ENCODE data around the gene PARP15.

PARP15 gene

GRCh38 chr3:122618614-122619013 lies 41.2 kb downstream of the PARP15 start:
- Histone ChIP-seq H2AFZ (ENCODE audit: low read depth, low read length) (no peak overlapping the region), H4K20me1 (ENCODE audit: insufficient read depth, low read length) (no peaks in the 10 kb centered on the region), H3K9me3 (ENCODE audit: insufficient read depth, low read length, severe bottlenecking) (no peaks in the 10 kb centered on the region), H3K4me3 (ENCODE audit: low read depth in 1 of 2, low read length in 2 of 2) (no peak overlapping the region), H3K79me2 (ENCODE audit: insufficient read depth, low read length) (no peaks in the 10 kb centered on the region), H3K36me3 (ENCODE audit: insufficient read depth, low read length) (peaks cover 44% of the 10 kb centered on the region; the same call in 1 of the 2 replicates), H3K4me1 (ENCODE audit: insufficient read depth, low read length) (no peaks in the 10 kb centered on the region), H3K27ac (ENCODE audit: low read length) (no peak overlapping the region), H3K27me3 (ENCODE audit: insufficient read depth, low read length, poor library complexity) (no peaks in the 10 kb centered on the region), H3K9ac (ENCODE audit: low read depth, low read length) (no peak overlapping the region), H3K4me2 (ENCODE audit: insufficient read depth, low read length) (no peak overlapping the region)
- no peak for ATAC-seq (ENCODE audit: insufficient read depth, low read depth)
- DNase-seq = no peak
- TF ChIP-seq CTCF (IDR thresholded peaks at IDR 0.05; ENCODE audit: borderline replicate concordance, extremely low read depth, low read length, poor library complexity, severe bottlenecking) (no peak), EZH2 (IDR thresholded peaks at IDR 0.05; ENCODE audit: borderline replicate concordance, low read depth, low read length, severe bottlenecking) (no peak)

DNA sequence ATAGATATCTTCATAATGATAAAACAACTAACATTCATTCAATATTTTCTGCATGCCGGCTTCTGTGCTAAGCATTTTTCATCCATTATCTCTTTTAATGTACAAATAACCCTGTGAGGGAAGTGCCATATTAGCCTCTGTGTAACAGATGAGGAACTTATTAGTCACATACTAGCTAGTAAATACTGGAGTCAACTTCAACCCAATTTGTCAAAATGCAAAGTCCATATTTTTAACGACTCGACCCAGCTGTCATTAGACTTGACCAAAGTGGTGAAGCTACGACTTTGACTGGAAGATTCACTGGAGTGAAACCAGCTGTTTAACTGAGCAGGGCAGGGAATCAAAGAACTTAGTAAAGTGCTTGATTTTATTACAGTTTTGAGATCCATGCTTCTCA lies 41.6 kb downstream of the PARP15 start:
- Histone ChIP-seq H3K4me1 (ENCODE audit: insufficient read depth, low read length) (no peaks in the 10 kb centered on the region), H4K20me1 (ENCODE audit: insufficient read depth, low read length) (no peaks in the 10 kb centered on the region), H3K9ac (ENCODE audit: low read depth, low read length) (no peak overlapping the region), H2AFZ (ENCODE audit: low read depth, low read length) (no peak overlapping the region), H3K4me3 (ENCODE audit: low read depth in 1 of 2, low read length in 2 of 2) (no peak overlapping the region), H3K4me2 (ENCODE audit: insufficient read depth, low read length) (no peak overlapping the region), H3K27ac (ENCODE audit: low read length) (no peak overlapping the region), H3K9me3 (ENCODE audit: insufficient read depth, low read length, severe bottlenecking) (no peaks in the 10 kb centered on the region), H3K79me2 (ENCODE audit: insufficient read depth, low read length) (no peaks in the 10 kb centered on the region), H3K36me3 (ENCODE audit: insufficient read depth, low read length) (peaks cover 44% of the 10 kb centered on the region; the same call in 1 of the 2 replicates), H3K27me3 (ENCODE audit: insufficient read depth, low read length, poor library complexity) (no peaks in the 10 kb centered on the region)
- DNase-seq (no peak), ATAC-seq (ENCODE audit: insufficient read depth, low read depth) (no peak)
- TF ChIP-seq CTCF (IDR thresholded peaks at IDR 0.05; ENCODE audit: borderline replicate concordance, extremely low read depth, low read length, poor library complexity, severe bottlenecking) = no peak
- no peak for TF ChIP-seq EZH2 (IDR thresholded peaks at IDR 0.05; ENCODE audit: borderline replicate concordance, low read depth, low read length, severe bottlenecking)

DNA sequence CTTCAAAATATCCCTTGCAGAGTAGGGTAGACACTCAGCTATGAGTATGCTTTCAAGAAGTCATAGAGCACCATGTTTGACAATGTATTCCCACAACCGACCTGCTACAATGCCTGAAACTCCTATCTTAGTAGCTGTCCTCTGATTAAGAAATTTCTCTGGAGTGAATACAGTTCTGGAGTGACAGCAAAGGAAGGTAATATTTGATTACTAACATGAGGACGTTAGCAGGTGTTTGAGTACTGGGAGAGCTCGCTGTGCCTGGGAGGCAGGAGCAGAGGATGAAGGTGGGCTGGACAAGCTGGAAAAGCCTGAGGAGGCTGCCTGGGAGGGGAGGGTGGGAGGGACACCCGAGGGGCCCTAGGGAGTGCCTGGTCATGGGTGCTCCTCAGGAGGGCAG lies 42.9 kb downstream of the PARP15 start:
- DNase-seq (no peak), ATAC-seq (ENCODE audit: insufficient read depth, low read depth) (no peak)
- H3K4me3 ChIP-seq (ENCODE audit: low read depth in 1 of 2, low read length in 2 of 2) = no peak overlapping the region
- no peak overlapping the region for H3K27ac ChIP-seq (ENCODE audit: low read length)
- TF ChIP-seq EZH2 (IDR thresholded peaks at IDR 0.05; ENCODE audit: borderline replicate concordance, low read depth, low read length, severe bottlenecking) (no peak), CTCF (IDR thresholded peaks at IDR 0.05; ENCODE audit: borderline replicate concordance, extremely low read depth, low read length, poor library complexity, severe bottlenecking) (no peak)
- no peaks in the 10 kb centered on the region for H3K4me1 ChIP-seq (ENCODE audit: insufficient read depth, low read length)
- no peaks in the 10 kb centered on the region for H3K27me3 ChIP-seq (ENCODE audit: insufficient read depth, low read length, poor library complexity)
- no peak overlapping the region for H3K4me2 ChIP-seq (ENCODE audit: insufficient read depth, low read length)
- no peaks in the 10 kb centered on the region for H3K79me2 ChIP-seq (ENCODE audit: insufficient read depth, low read length)
- peaks cover 47% of the 10 kb centered on the region; the same call in 1 of the 2 replicates for H3K36me3 ChIP-seq (ENCODE audit: insufficient read depth, low read length)
- no peak overlapping the region for H3K9ac ChIP-seq (ENCODE audit: low read depth, low read length)
- H4K20me1 ChIP-seq (ENCODE audit: insufficient read depth, low read length) = no peaks in the 10 kb centered on the region
- H2AFZ ChIP-seq (ENCODE audit: low read depth, low read length) = no peak overlapping the region
- no peaks in the 10 kb centered on the region for H3K9me3 ChIP-seq (ENCODE audit: insufficient read depth, low read length, severe bottlenecking)

DNA sequence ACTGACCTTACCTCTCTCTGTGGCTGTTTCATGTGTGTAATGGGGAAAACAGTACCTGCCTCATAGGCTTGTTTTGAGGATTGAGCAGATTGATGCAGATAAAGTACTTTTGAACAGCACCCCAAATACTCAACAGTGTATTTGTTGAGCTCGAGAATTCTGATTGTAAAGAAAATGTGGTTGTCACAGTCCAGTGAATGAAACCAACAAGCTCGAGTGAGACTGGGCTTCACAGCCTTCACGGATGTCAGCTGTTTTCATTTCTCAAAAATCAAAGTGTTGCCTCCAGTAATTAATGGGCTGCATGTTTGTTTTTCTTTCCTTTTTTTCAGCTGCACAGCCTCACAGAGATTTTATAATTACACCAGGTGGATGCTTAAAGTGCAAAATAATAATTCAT lies 43.7 kb downstream of the PARP15 start:
- Histone ChIP-seq H2AFZ (ENCODE audit: low read depth, low read length) (no peak overlapping the region), H3K4me1 (ENCODE audit: insufficient read depth, low read length) (no peaks in the 10 kb centered on the region), H3K9me3 (ENCODE audit: insufficient read depth, low read length, severe bottlenecking) (no peaks in the 10 kb centered on the region), H3K4me3 (ENCODE audit: low read depth in 1 of 2, low read length in 2 of 2) (no peak overlapping the region), H3K9ac (ENCODE audit: low read depth, low read length) (no peak overlapping the region), H3K27ac (ENCODE audit: low read length) (no peak overlapping the region), H3K27me3 (ENCODE audit: insufficient read depth, low read length, poor library complexity) (no peaks in the 10 kb centered on the region), H3K4me2 (ENCODE audit: insufficient read depth, low read length) (no peak overlapping the region), H3K36me3 (ENCODE audit: insufficient read depth, low read length) (peaks cover 49% of the 10 kb centered on the region; the same call in 1 of the 2 replicates), H4K20me1 (ENCODE audit: insufficient read depth, low read length) (no peaks in the 10 kb centered on the region), H3K79me2 (ENCODE audit: insufficient read depth, low read length) (no peaks in the 10 kb centered on the region)
- no peak for ATAC-seq (ENCODE audit: insufficient read depth, low read depth)
- DNase-seq = no peak
- TF ChIP-seq CTCF (IDR thresholded peaks at IDR 0.05; ENCODE audit: borderline replicate concordance, extremely low read depth, low read length, poor library complexity, severe bottlenecking) = no peak
- no peak for TF ChIP-seq EZH2 (IDR thresholded peaks at IDR 0.05; ENCODE audit: borderline replicate concordance, low read depth, low read length, severe bottlenecking)

Measured in DND-41 (cell line).